GM21381 (cell line): ENCODE data around the gene CD22.

Experiments
- ATAC-seq: cut with Tn5 transposase; IDR thresholded peaks from one replicate; pipeline ENCODE4 v1.9.1; 2021; ENCODE audit warnings: mild to moderate bottlenecking, moderate library complexity; ENCODE audit not compliant: unreplicated experiment

Gene CD22

GRCh38 chr19:35380450-35381124, 51.6 kb downstream of the CD22 start:
- ATAC-seq, result no peak

GRCh38 chr19:35381318-35381717, 52.3 kb downstream of the CD22 start:
- ATAC-seq, result no peak

DNA sequence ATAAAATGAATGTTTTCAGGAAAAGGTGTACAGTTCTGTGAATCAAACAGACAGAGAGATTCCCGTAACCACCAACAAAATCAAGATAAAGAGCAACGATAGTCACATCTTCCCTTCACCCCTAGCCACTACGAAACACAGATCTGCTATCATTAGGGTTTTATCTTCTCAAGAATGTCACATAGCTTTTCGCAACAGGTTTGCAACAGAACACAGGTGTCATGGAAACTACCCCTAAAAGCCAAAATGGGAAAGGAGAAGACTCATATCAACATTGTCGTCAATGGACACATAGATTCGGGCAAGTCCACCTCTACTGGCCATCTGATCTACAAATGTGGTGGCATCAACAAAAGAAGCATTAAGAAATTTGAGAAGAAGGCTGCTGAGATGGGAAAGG, 52.9 kb downstream of the CD22 start:
- ATAC-seq, result no peak

DNA sequence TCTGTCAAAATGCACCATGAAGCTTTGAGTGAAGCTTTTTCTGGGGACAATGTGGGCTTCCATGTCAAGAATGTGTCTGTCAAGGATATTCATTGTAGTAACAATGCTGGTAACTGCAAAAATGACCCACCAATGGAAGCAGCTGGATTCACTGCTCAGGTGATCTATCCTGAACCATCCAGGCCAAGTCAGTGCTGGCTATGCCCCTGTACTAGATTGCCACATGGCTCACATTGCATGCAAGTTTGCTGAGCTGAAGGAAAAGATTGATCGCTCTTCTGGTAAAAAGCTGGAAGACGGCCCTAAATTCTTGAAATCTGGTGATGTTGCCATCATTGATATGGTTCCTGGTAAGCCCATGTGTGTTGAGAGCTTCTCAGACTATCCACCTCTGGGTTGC, 54.5 kb downstream of the CD22 start:
- no peak for ATAC-seq

GRCh38 chr19:35388277-35389054, 59.5 kb downstream of the CD22 start:
- no peak for ATAC-seq

DNA sequence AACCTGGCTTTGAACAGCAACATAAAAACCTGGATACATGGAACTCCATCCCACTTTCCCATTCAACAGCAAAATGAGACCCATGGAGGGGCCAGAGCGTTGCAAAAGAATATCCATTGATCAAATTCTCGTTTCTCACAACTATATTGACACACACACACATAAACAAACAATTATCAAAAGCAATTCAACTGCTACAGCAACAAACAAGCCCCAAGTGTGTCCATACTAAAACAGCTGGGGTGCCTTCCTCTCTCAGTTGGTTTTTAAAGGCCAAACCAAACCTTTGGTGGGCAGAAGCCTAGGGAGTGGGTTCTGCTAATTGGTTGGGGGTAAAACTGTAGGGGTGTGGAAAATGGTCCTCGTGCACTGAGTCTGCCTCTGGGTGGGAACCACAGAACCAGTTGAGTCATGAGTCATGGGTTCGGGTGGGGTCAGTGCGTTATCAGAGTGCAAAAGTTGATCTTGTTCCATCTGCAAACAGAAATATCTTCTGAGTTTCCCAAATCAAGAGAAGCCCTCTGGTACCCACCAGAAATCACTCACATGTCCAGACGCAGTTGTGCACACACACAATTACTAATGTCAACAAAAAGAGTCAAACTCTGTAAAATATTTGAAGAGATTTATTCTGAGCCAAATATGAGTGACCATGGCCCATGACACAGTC, 60.3 kb downstream of the CD22 start:
- ATAC-seq, result no peak

DNA sequence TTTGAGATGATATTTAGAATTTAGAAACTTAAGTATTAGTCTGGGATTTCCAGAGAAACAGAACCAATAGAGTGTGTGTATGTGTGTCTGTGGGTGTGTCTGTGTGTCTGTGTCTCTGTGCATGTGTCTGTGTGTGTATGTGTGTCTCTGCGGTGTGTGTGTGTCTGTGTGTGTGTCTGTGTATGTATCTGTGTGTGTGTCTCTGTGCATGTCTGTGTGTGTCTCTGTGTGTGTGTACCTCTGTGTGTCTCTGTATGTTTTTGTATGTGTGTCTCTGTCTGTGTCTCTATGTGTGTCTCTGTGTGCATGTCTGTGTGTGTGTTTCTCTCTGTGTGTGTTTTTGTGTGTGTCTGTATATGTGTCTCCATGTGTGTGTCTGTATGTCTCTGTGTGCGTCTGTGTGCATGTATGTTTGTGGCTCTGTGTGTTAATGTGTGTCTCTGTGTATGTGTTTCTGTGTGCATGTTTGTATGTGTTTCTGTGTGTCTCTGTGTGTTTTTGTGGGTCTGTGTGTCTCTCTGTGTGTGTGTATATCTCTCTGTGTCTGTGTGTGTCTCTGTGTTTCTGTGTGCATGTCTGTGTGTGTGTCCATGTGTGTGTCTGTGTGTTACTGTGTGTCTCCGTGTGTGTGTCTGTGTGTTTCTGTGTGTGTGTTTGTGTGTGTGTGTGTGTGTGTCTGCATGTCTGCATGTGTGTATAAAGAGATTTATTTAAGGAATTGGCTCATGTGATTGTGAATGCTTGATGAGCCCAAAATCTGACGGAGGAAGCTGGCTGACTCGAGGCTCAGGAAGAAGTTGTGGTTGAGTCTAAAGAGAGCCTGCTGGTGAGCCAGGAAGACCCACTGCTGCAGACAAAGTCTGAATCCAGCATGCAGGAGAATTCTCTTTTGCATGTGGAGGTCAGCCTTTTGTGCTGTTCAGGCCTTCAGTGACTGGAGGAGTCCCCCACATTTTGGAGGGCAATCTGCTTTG, 64.0 kb downstream of the CD22 start:
- no peak for ATAC-seq

- ATAC-seq, result no peak
These were observed 66.6 kb downstream of the CD22 start for GRCh38 chr19:35395382-35396199.

DNA sequence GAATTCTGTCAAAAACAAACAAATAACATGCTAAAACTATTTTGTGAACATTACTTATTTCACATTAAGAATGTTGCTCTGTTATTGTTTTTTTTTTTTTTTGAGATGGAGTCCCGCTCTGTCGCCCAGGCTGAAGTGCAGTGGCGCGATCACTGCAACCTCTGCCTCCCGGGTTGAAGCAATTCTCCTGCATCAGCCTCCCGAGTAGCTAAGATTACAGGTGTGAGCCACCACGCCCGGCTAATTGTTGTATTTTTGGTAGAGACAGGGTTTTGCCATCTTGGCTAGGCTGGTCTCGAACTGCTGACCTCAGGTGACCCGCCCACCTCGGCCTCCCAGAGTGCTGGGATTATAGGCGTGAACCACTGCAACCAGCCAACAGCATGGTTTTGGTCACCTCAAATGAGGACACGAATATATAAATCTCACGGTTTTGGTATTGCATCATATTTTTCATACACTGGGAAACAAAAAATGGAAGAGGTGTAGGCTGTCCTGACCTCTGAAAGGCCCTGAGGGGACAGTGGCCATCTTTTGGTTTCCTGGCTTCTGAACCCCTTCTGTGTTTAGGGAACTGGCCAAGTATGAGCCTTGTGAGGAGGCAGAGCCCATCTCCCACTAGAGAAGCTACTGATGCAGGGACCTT, 67.4 kb downstream of the CD22 start:
- no peak for ATAC-seq
